GM15510 (cell line): Measurements from ENCODE around the gene ADGRE1.

Source experiments
- POLR2A ChIP-seq: IDR thresholded peaks from 3 replicates; pipeline ENCODE4 v1.6.1; 2011; ENCODE audit warnings: borderline replicate concordance; ENCODE audit not compliant: insufficient read length; ENCODE audit errors: extremely low read depth

ADGRE1 gene

GRCh38 chr19:6967967-6968366 is 80.6 kb downstream of the ADGRE1 start:
- no peak for TF ChIP-seq POLR2A

GRCh38 chr19:6969490-6969889 is 82.1 kb downstream of the ADGRE1 start:
- no peak for TF ChIP-seq POLR2A

DNA sequence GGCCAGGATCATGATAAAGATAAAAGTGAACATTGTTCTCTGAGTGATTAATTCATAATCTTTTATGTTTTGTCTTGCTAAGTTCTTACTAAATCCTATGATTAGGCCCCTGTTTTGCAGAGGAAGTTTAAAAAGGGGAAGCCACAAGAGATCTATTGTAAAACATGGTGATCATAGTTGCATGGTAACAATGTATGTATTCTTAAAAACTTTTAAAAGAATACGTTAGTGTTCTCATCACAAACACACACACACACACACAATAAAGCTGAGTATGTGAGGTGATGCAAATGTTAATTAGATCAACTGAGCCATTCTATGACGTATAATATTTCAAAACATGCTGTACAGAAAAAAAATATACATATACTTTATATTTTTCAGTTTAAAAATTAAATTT is 82.6 kb downstream of the ADGRE1 start:
- TF ChIP-seq POLR2A, result no peak

GRCh38 chr19:6970443-6970842 is 83.1 kb downstream of the ADGRE1 start:
- TF ChIP-seq POLR2A, result no peak

GRCh38 chr19:6971366-6971765 is 84.0 kb downstream of the ADGRE1 start:
- TF ChIP-seq POLR2A, result no peak

DNA sequence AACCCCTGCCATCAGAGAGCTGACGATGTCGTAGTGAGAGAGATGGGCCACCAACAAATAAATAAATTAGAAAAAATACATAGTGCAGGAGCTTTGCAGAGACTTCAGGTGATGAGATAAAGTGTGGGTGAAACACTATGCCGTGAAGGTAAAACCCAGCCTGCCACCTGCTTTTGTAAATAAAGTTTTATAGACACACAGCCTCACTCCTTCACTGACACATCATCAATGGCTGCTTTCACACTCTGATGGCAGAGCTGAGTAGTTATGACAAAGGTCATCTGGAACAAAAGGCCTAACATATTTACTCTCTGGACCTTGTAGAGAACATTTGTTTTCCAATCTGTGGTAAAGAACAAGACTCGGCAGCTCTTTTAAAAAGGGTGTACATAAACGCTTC is 88.8 kb downstream of the ADGRE1 start:
- no peak for TF ChIP-seq POLR2A

- TF ChIP-seq POLR2A, result no peak
Observed at GRCh38 chr19:6979399-6979798, 92.0 kb downstream of the ADGRE1 start.

DNA sequence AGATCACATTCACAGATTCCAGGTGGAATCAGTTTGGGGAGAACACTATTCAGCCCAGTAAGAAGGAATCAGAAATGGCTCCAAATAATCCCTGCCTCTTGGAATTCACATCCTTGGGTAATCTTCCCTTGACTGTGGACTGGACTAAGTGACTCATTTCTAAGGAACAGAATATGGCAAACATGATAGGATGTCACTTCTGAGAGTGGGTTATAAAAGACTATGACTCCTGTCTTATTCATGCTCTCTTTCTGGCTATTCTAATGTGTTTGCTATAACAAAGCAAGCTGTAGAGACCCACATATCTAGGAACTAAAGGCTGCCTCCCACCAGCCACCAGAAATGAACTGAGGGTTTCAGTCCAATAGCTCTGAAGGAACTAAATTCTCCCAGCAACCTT is 96.1 kb downstream of the ADGRE1 start:
- no peak for TF ChIP-seq POLR2A

DNA sequence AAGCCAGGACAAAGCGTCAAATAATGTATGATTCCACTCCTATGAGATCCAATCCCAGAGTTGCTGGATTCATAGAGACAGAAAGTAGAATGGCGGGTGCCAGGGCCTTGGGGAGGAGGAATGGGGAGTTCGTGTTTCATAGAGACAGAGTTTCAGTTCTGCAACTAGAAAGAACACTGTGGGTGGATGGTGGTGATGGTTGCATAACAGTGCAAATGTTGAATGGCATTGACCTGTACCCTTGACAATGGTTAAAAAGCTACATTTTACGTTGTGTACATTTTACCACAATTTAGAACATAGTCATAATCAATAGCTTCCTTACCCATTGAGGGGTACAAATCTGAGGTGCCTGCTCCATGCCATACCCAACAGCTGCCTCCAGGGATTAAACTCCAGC is 100.5 kb downstream of the ADGRE1 start:
- TF ChIP-seq POLR2A, result no peak

GRCh38 chr19:6988257-6988656 is 100.9 kb downstream of the ADGRE1 start:
- no peak for TF ChIP-seq POLR2A
